Astrocyte (in vitro differentiated cells and primary cell): ENCODE measurements around the gene IKBKE. TPM values are rescaled to one million over a fixed set of nuclear protein-coding genes. Genes with fewer than 3 reads are reported as not detected.

ENCODE experiments used
- DNase-seq: peaks from one replicate; pipeline ENCODE4 v3.0.0-alpha.2; 2010; ENCODE audit warnings: low read depth
- FAIRE-seq: peaks from 2 replicates; lab custom pipeline; 2011; peaks lifted over from hg19 to GRCh38; lab: Jason Lieb, UNC
- H2AFZ ChIP-seq: 2 replicates; pipeline ENCODE4 v1.6.0; 2012; ENCODE audit warnings: low read depth, low read length, inconsistent platforms
- H3K27ac ChIP-seq: 2 replicates; pipeline ENCODE4 v1.5.1; 2011; ENCODE audit warnings: low read depth, low read length, inconsistent platforms
- H3K27me3 ChIP-seq: 2 replicates; pipeline ENCODE4 v1.6.0; 2011; ENCODE audit warnings: low read length, inconsistent platforms; ENCODE audit not compliant: insufficient read depth
- H3K36me3 ChIP-seq: 2 replicates; pipeline ENCODE4 v1.5.1; 2011; ENCODE audit warnings: low read length, inconsistent platforms; ENCODE audit not compliant: insufficient read depth
- H3K4me1 ChIP-seq: 2 replicates; pipeline ENCODE4 v1.5.1; 2011; ENCODE audit warnings: low read length, inconsistent platforms; ENCODE audit not compliant: insufficient read depth
- H3K4me2 ChIP-seq: 2 replicates; pipeline ENCODE4 v1.6.0; 2012; ENCODE audit warnings: low read length, inconsistent platforms
- H3K4me3 ChIP-seq: 2 replicates; pipeline ENCODE4 v1.5.1; 2011; ENCODE audit warnings: low read depth, mild to moderate bottlenecking, low read length, inconsistent platforms; ENCODE audit not compliant: insufficient read depth
- H3K79me2 ChIP-seq: 2 replicates; pipeline ENCODE4 v1.6.0; 2012; ENCODE audit warnings: mild to moderate bottlenecking, low read length, inconsistent platforms; ENCODE audit not compliant: insufficient read depth
- H3K9ac ChIP-seq: 2 replicates; pipeline ENCODE4 v1.6.0; 2012; ENCODE audit warnings: mild to moderate bottlenecking, low read length, inconsistent platforms
- H3K9me3 ChIP-seq: 2 replicates; pipeline ENCODE4 v1.5.1; 2012; ENCODE audit warnings: low read depth, mild to moderate bottlenecking, low read length, inconsistent platforms; ENCODE audit not compliant: insufficient read depth
- H4K20me1 ChIP-seq: 2 replicates; pipeline ENCODE4 v1.6.0; 2012; ENCODE audit warnings: low read length, inconsistent platforms; ENCODE audit not compliant: insufficient read depth
- H3K27ac Mint-ChIP-seq: one replicate; pipeline ENCODE4 v1.8.0; 2021; ENCODE audit warnings: mild to moderate bottlenecking, mixed read lengths; ENCODE audit not compliant: unreplicated experiment
- H3K27me3 Mint-ChIP-seq: one replicate; pipeline ENCODE4 v1.8.0; 2021; ENCODE audit warnings: low read depth, mixed read lengths; ENCODE audit not compliant: unreplicated experiment
- H3K36me3 Mint-ChIP-seq: one replicate; pipeline ENCODE4 v1.8.0; 2021; ENCODE audit warnings: low read depth, mixed read lengths; ENCODE audit not compliant: unreplicated experiment
- H3K4me1 Mint-ChIP-seq: one replicate; pipeline ENCODE4 v1.8.0; 2021; ENCODE audit warnings: low read depth, mixed read lengths; ENCODE audit not compliant: unreplicated experiment
- H3K4me3 Mint-ChIP-seq: one replicate; pipeline ENCODE4 v1.8.0; 2021; ENCODE audit warnings: mild to moderate bottlenecking, moderate library complexity, mixed read lengths; ENCODE audit not compliant: unreplicated experiment
- H3K9me3 Mint-ChIP-seq: one replicate; pipeline ENCODE4 v1.8.0; 2021; ENCODE audit warnings: mild to moderate bottlenecking, mixed read lengths; ENCODE audit not compliant: unreplicated experiment
- EZH2 ChIP-seq: IDR thresholded peaks from 2 replicates; pipeline ENCODE4 v1.6.1; 2012; ENCODE audit warnings: mild to moderate bottlenecking, low read length, inconsistent platforms; ENCODE audit not compliant: insufficient read depth
- total RNA-seq: library from RNA; stranded (reverse); gene quantifications from 2 replicates; pipeline ENCODE4 v1.2.1, GENCODE V29; 2021
- TF ChIP-seq, protein P1 (sequence below): IDR thresholded peaks from 2 replicates; pipeline ENCODE4 v1.5.1; 2011; ENCODE audit warnings: low read depth, mild to moderate bottlenecking, inconsistent platforms, low read length, moderate library complexity; ENCODE audit not compliant: insufficient read depth

The IKBKE gene
- total RNA-seq, 1 donor from 2014 or later: 17.0 TPM

DNA sequence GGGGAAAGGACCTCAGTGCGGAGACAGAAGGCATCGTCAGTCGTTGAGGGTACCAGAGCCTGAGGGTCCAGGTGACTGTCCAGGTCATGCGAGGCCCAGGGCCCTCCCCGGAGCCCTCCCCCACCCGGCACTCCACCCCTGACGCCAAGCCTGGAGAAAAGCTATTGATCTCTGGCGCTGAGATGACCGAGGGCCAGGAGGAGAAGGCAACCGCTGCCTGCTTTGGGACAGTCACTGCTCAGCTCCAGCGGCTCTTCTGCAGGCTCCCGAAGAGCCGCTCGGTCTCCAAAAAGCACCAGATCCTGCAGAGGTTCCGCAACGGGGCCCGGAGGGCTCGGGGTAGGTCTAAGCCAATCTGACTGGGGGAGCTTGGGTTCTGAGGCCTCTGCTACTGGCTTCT lies 47.9 kb downstream of the IKBKE start:
- Mint-ChIP-seq H3K4me1 (peaks cover 7% of the 10 kb centered on the region), H3K27me3 (peaks cover 38% of the 10 kb centered on the region), H3K27ac (no peak overlapping the region), H3K4me3 (no peak overlapping the region), H3K36me3 (no peaks in the 10 kb centered on the region), H3K9me3 (no peaks in the 10 kb centered on the region)
- Histone ChIP-seq H3K9ac (no peak overlapping the region), H2AFZ (no peak overlapping the region), H3K4me1 (peaks cover 10% of the 10 kb centered on the region), H3K4me3 (no peak overlapping the region), H3K79me2 (no peaks in the 10 kb centered on the region), H3K4me2 (no peak overlapping the region), H3K36me3 (no peaks in the 10 kb centered on the region), H3K9me3 (no peaks in the 10 kb centered on the region), H3K27ac (no peak overlapping the region), H3K27me3 (peaks cover 5% of the 10 kb centered on the region), H4K20me1 (no peaks in the 10 kb centered on the region)
- no peak for DNase-seq
- no peak for FAIRE-seq
- TF ChIP-seq, protein P1, sequence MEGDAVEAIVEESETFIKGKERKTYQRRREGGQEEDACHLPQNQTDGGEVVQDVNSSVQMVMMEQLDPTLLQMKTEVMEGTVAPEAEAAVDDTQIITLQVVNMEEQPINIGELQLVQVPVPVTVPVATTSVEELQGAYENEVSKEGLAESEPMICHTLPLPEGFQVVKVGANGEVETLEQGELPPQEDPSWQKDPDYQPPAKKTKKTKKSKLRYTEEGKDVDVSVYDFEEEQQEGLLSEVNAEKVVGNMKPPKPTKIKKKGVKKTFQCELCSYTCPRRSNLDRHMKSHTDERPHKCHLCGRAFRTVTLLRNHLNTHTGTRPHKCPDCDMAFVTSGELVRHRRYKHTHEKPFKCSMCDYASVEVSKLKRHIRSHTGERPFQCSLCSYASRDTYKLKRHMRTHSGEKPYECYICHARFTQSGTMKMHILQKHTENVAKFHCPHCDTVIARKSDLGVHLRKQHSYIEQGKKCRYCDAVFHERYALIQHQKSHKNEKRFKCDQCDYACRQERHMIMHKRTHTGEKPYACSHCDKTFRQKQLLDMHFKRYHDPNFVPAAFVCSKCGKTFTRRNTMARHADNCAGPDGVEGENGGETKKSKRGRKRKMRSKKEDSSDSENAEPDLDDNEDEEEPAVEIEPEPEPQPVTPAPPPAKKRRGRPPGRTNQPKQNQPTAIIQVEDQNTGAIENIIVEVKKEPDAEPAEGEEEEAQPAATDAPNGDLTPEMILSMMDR: no peak
- TF ChIP-seq EZH2: no peak

DNA sequence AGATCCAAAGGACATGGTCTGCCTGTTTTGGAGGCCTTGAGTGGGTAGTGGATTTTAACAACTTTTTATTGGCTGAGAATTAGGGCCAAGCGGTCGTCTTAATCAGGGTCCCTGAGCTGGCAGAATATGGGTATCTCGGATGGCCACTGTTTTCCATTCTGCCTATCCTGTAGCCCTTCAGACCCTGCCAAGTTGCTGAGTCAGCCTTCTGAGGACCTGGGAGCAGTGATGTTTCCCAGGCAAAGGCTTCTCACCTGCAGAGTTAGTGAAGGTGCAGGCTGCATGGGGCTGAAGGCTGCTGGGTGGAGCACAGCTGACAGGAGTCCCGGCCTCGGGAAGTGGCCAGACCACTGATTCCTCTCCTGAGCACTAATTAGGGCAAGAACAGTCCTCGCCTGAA lies 48.5 kb downstream of the IKBKE start:
- Mint-ChIP-seq H3K4me1 (peaks cover 3% of the 10 kb centered on the region), H3K4me3 (no peak overlapping the region), H3K9me3 (no peaks in the 10 kb centered on the region), H3K27me3 (peaks cover 35% of the 10 kb centered on the region), H3K27ac (no peak overlapping the region), H3K36me3 (no peaks in the 10 kb centered on the region)
- Histone ChIP-seq H3K4me1 (peaks cover 5% of the 10 kb centered on the region), H3K4me2 (no peak overlapping the region), H3K4me3 (no peak overlapping the region), H4K20me1 (no peaks in the 10 kb centered on the region), H3K27me3 (peaks cover 5% of the 10 kb centered on the region), H3K36me3 (no peaks in the 10 kb centered on the region), H3K9me3 (no peaks in the 10 kb centered on the region), H3K27ac (no peak overlapping the region), H3K79me2 (no peaks in the 10 kb centered on the region), H3K9ac (no peak overlapping the region), H2AFZ (no peak overlapping the region)
- no peak for FAIRE-seq
- no peak for TF ChIP-seq EZH2
- TF ChIP-seq, protein P1: no peak
- DNase-seq: no peak

GRCh38 chr1:206521127-206521526 lies 50.9 kb downstream of the IKBKE start:
- no peak overlapping the region for H3K27ac ChIP-seq
- Mint-ChIP-seq H3K4me3 (no peak overlapping the region), H3K27me3 (peaks cover 35% of the 10 kb centered on the region), H3K27ac (no peak overlapping the region), H3K36me3 (no peaks in the 10 kb centered on the region), H3K4me1 (no peaks in the 10 kb centered on the region), H3K9me3 (no peaks in the 10 kb centered on the region)
- no peaks in the 10 kb centered on the region for H3K79me2 ChIP-seq
- no peak overlapping the region for H3K4me3 ChIP-seq
- no peak overlapping the region for H3K9ac ChIP-seq
- no peaks in the 10 kb centered on the region for H3K4me1 ChIP-seq
- H3K27me3 ChIP-seq: peaks cover 3% of the 10 kb centered on the region
- no peak overlapping the region for H2AFZ ChIP-seq
- H4K20me1 ChIP-seq: no peaks in the 10 kb centered on the region
- TF ChIP-seq, protein P1: no peak
- TF ChIP-seq EZH2: no peak
- no peak for DNase-seq
- H3K36me3 ChIP-seq: no peaks in the 10 kb centered on the region
- FAIRE-seq: no peak
- H3K4me2 ChIP-seq: no peak overlapping the region
- no peaks in the 10 kb centered on the region for H3K9me3 ChIP-seq
